Measurements from ENCODE around the gene NABP2. TPM values are rescaled to one million over a fixed set of nuclear protein-coding genes. Genes with fewer than 3 reads are reported as not detected.

Gene NABP2
- total RNA-seq: 30.2 and 33.0 TPM in 2 replicates

DNA sequence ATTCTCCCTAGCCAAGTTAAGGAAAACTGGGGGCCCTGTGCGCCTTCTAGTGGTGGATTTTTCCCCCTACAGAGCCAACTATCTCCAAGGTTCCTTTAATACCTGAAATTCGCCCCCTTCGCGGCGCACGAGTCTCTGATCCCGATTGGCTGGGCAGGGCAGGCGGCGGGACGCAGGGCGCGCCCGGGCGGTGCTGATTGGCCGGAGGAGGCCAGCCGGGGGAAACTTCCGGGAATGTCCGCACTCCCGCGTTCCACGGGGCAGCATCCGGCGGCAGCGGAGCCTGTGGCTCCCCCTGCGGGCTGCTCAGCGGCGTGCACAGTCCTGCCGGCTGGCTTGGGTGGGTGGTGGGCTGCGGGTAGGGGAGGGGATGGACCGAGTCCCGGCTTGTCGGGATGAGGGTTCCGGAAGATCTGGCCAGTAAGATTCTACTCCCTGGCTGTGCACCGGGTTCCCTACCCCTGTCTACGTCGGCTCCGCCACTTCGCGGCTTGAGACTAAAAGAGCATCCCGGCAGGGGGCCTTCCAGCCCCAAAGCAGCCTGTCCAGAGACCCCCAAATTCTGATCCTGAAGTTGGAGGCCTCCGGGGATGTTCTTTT is at the start of gene NABP2:
TSS of gene NABP2 (plus strand) at position 241 of the 600 bp plus-strand sequence. CDS start 515 bp downstream, outside the sequence.

DNA sequence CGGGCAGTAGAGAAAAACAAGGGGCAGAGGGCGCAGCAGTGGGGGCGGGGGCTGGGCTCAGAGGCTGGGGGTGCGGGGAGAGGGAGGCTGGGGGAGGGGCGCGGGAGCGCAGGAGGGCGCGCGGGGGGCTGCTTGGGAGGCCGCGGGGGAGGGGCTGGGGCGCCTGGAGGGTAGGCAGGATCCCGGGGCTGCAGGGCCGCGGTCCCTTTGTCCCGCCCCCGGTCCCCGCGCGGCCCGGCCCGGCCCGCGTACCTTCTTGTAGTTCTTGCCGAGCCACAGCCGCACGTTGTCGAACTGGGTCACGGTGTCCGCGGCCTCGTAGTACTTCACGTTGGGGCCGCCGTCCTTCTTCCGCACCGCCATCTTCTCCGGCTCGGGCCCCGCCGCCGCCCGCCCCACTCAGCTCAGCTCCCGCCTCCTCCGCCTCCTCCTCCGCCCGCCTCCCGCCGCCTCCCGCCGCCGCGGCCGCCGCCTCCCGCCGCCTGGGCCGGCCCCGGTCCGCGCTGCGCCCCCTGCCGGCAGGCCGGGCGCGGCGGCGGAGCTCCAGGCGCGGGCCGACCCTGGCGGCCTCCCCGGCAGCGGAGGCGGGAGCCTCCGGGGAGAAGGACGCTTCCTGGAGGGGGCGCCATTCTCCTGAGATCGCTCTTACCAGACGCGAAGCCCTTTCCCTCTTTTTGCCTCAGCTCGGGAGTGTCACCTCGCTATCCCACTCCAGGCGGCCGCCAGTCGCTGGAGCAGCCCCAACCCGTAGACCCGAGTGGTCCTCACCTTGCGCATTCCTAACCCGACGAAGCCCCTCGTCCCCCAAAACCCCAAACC is 34.8 kb upstream of the NABP2 start, which contains the start of gene SMARCC2:
TSS of gene SMARCC2 (minus strand) at position 385 of the 819 bp plus-strand sequence. CDS start at position 363, 22 bp downstream.

DNA sequence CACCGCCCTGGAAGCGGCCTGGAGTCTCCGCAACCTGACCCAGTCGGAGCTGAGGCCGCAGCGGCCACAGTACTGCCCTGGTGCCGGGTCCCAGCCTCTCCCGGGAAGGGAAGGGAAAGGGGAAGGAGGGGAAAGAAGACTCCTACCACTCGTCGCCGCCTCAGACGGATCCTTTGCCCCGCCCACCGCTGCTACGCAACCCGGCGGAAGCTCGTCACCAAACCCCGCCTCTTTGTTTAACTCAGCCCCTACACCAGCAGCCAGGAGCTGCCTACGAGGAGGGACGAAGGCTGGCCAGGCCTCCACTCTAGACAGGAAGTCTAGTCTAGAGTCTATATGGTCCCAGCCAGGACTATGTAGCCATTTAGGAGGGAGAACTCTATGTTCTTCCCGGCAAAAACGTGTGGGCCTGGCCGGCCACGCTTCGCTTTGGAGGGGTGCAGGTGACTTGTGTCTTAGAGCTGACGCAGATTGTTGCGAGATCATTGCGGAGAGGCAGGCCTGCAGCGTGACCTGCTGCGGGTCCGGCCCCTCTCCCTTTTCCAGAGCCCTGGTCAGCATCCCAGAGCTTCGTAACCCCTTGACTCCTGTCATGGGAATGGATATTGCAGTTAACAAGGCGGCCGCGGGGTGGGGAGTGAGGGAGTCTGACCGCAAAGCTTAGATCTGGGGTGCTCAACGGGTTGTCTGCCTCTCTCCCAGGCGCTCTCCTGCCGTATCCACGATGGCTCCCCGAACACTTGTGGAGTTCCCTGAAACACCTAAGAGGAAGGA is 2.2 kb upstream of the NABP2 start, which contains the start of gene RNF41:
TSS of gene RNF41 (minus strand) at position 166 of the 774 bp plus-strand sequence. CDS start 7,875 bp downstream, outside the sequence.

DNA sequence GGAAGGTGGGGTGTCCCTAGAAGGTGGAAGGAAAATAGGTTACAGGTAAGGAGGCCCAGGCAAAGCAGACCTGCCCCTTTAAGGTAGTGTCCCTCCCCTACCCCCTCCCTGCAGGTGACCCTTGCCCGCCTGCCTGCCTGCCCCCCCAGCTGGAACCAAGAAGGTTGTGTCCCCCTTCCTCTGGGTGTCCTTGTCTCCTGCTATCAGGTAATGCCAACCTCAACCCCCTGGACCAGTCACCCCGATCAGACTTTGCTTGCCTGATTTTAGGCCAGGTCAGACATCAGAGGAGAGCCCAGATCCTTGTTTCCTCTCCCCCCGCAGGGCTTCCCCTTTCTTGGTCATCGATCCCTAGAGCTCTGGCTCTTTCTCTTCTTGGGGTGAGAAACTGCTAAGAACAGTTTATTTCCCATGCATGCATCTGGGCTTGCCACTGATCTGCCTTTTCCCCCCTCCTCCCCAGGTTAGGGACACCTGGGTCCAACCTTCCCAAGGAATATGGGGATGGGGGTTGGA is 5.8 kb downstream of the NABP2 start, which contains the start of gene SLC39A5:
TSS of gene SLC39A5 (plus strand) at position 136 of the 516 bp plus-strand sequence. CDS start 1,224 bp downstream, outside the sequence.

DNA sequence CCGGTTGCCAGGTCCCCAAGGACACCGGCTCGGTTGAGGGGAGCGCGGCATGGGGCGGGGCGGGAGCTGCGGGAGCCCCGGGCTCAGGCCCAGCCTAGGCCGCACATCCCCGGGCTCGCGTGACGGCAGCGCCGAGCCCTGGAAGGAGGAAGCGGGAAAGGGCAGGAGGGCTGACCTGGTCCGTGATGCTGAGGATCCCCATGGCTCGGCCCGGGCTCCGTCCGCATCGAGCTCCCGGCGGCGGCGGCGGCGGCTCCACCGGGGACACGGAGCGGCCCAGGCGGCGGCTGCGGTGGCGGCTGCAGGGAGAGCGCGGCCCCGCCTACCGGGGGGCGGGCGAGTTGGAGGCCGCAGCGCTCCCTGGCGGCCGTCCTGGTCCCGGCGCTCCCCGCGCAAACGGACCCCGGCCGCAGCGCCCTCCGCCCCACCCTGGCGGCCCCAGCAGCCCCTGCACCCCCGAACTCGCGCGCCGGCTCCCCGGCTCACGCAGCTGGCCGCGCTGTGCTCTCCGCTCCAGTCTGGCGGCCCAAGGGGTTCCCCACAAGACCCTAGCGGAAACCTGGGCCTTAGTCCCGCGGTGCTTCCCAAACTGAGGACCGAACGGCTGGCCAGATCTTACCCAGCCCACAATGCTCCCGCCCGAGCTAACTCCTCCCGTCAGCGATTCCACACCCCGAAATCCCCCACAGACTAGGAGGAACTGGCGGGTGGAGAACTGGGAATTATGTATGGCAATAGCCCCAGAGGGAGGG is 34.1 kb downstream of the NABP2 start, which contains the start of gene ANKRD52:
TSS of gene ANKRD52 (minus strand) at position 317 of the 752 bp plus-strand sequence. CDS start at position 202, 115 bp downstream.

DNA sequence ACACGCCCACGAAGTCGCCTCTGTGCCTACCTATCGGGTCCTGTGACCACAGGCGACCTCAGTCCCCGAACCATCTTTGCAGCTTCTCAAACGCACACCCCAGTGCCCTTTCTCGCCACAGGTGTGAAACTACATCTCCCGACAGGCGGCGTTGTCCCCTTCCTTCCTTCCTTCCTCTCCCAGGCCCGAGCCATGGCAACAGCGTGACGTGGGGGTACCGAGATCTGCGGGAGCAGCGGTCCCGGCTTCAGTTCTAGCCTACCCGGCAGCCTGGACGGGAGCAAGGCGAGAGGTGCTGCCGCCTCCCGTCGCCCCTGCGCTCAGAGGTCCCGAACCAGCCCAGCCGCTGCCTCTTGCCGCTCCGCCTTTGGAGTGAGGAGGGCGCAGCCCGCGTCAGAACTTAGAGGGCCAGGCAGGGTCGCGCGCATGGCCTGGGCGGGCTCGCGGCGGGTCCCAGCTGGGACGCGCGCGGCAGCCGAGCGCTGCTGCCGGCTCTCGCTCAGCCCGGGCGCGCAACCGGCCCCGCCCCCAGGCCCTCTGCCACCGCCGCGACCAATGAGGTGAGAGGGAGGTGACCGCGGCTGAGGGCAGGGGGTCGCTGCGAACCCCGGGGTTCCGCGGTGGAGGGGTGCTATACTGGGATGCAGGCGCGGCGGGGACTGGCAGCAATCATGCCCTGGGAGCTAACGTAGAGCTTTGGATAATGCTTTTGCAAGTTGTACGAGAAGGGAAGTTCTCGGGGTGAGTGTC is 42.7 kb downstream of the NABP2 start, which contains the start of gene COQ10A:
TSS of gene COQ10A (plus strand) at position 250 of the 750 bp plus-strand sequence. CDS start at position 427, 177 bp downstream.

Other genes starting within 250 kb of the NABP2 start
- 20.9 and 25.8 TPM in 2 replicates for gene SUOX, start 227.1 kb upstream of the NABP2 start, total RNA-seq
- 0.67 and 0.98 TPM in 2 replicates for gene IKZF4, start 203.3 kb upstream of the NABP2 start, total RNA-seq
- gene RPS26, start 182.4 kb upstream of the NABP2 start, total RNA-seq: 615 and 807 TPM in 2 replicates
- gene ERBB3, start 144.2 kb upstream of the NABP2 start, total RNA-seq: 0.33 and 0.48 TPM in 2 replicates
- gene PA2G4, start 119.8 kb upstream of the NABP2 start, total RNA-seq: 183 and 261 TPM in 2 replicates
- 1,748 and 2,622 TPM in 2 replicates for gene RPL41, start 107.7 kb upstream of the NABP2 start, total RNA-seq
- 7.2 and 7.8 TPM in 2 replicates for gene ZC3H10, start 106.1 kb upstream of the NABP2 start, total RNA-seq
- gene ESYT1, start 96.1 kb upstream of the NABP2 start, total RNA-seq: 331 and 343 TPM in 2 replicates
- gene MYL6B, start 71.8 kb upstream of the NABP2 start, total RNA-seq: 70.0 and 90.5 TPM in 2 replicates
- 1,838 and 2,061 TPM in 2 replicates for gene MYL6, start 66.0 kb upstream of the NABP2 start, total RNA-seq
- 69.6 and 70.5 TPM in 2 replicates for gene SMARCC2, start 34.9 kb upstream of the NABP2 start, total RNA-seq
- 92.1 and 143 TPM in 2 replicates for gene RNF41, start 2.4 kb upstream of the NABP2 start, total RNA-seq
- gene SLC39A5, start 5.7 kb downstream of the NABP2 start, total RNA-seq: not detected in 2 replicates
- 23.8 and 27.5 TPM in 2 replicates for gene ANKRD52, start 34.0 kb downstream of the NABP2 start, total RNA-seq
- gene COQ10A, start 42.6 kb downstream of the NABP2 start, total RNA-seq: 7.8 and 11.7 TPM in 2 replicates
- 213 and 238 TPM in 2 replicates for gene CS, start 76.0 kb downstream of the NABP2 start, total RNA-seq
- 102 and 107 TPM in 2 replicates for gene CNPY2, start 91.6 kb downstream of the NABP2 start, total RNA-seq
- gene PAN2, start 109.7 kb downstream of the NABP2 start, total RNA-seq: 11.8 and 16.3 TPM in 2 replicates
- gene IL23A, start 114.5 kb downstream of the NABP2 start, total RNA-seq: 0.76 TPM in 1 of 2 replicates, not detected in the other
- gene STAT2, start 135.8 kb downstream of the NABP2 start, total RNA-seq: 69.4 and 94.7 TPM in 2 replicates
- not detected in 2 replicates for gene APOF, start 138.5 kb downstream of the NABP2 start, total RNA-seq
- gene TIMELESS, start 225.1 kb downstream of the NABP2 start, total RNA-seq: 5.2 and 7.5 TPM in 2 replicates
- gene MIP, start 230.3 kb downstream of the NABP2 start, total RNA-seq: 0.29 TPM in 1 of 2 replicates, not detected in the other
- 2.6 and 3.4 TPM in 2 replicates for gene SPRYD4, start 244.2 kb downstream of the NABP2 start, total RNA-seq

Data from vein endothelial cell (primary cell).